ENCODE data around the gene TXK.

The TXK gene

GRCh38 chr4:48156423-48156822 lies 22.4 kb upstream of the TXK start:
- H3K36me3 ChIP-seq (ENCODE audit: insufficient read depth, low read length): peaks cover 91% of the 10 kb centered on the region

GRCh38 chr4:48153791-48154550 lies 19.9 kb upstream of the TXK start:
- no peaks in the 10 kb centered on the region for H3K79me2 ChIP-seq (ENCODE audit: insufficient read depth, low read length)
- no peak overlapping the region for H3K4me3 ChIP-seq (ENCODE audit: low read length, poor library complexity, severe bottlenecking)
- H2AFZ ChIP-seq (ENCODE audit: low read length): no peak overlapping the region
- TF ChIP-seq EZH2phosphoT487 (IDR thresholded peaks at IDR 0.05; ENCODE audit: borderline replicate concordance) (no peak), CTCF (conservative IDR thresholded peaks at IDR 0.05; ENCODE audit: low read length) (no peak)
- peaks cover 9% of the 10 kb centered on the region; the same call in 1 of the 2 replicates for H3K9me3 ChIP-seq (ENCODE audit: insufficient read depth, low read depth, low read length)
- no peaks in the 10 kb centered on the region for H3K9me2 ChIP-seq (replicated peaks; ENCODE audit: low read depth, low read length)
- no peak overlapping the region for H3K9ac ChIP-seq (ENCODE audit: low read depth, low read length, poor library complexity, severe bottlenecking)
- H3K36me3 ChIP-seq (ENCODE audit: insufficient read depth, low read length): peaks cover 93% of the 10 kb centered on the region
- no peak overlapping the region for H3K4me2 ChIP-seq (ENCODE audit: low read depth, low read length, poor library complexity, severe bottlenecking)
- no peaks in the 10 kb centered on the region for H3K27me3 ChIP-seq (ENCODE audit: insufficient read depth, low read length, poor library complexity, severe bottlenecking)
- H3K4me1 ChIP-seq (ENCODE audit: insufficient read depth, low read length, poor library complexity, severe bottlenecking): no peaks in the 10 kb centered on the region
- H3F3A ChIP-seq (ENCODE audit: low read depth): no peaks in the 10 kb centered on the region
- H4K20me1 ChIP-seq (ENCODE audit: insufficient read depth, low read length, poor library complexity, severe bottlenecking): no peaks in the 10 kb centered on the region

More at GRCh38 chr4:48156423-48156822, 22.4 kb upstream of the TXK start:
- Histone ChIP-seq H3K4me1 (ENCODE audit: insufficient read depth, low read length, poor library complexity, severe bottlenecking) (no peaks in the 10 kb centered on the region), H4K20me1 (ENCODE audit: insufficient read depth, low read length, poor library complexity, severe bottlenecking) (no peaks in the 10 kb centered on the region), H3K4me2 (ENCODE audit: low read depth, low read length, poor library complexity, severe bottlenecking) (no peak overlapping the region), H3F3A (ENCODE audit: low read depth) (no peaks in the 10 kb centered on the region), H3K9me2 (replicated peaks; ENCODE audit: low read depth, low read length) (no peaks in the 10 kb centered on the region), H3K4me3 (ENCODE audit: low read length, poor library complexity, severe bottlenecking) (no peak overlapping the region), H3K27me3 (ENCODE audit: insufficient read depth, low read length, poor library complexity, severe bottlenecking) (no peaks in the 10 kb centered on the region), H2AFZ (ENCODE audit: low read length) (no peak overlapping the region), H3K9me3 (ENCODE audit: insufficient read depth, low read depth, low read length) (peaks cover 9% of the 10 kb centered on the region; the same call in 1 of the 2 replicates), H3K9ac (ENCODE audit: low read depth, low read length, poor library complexity, severe bottlenecking) (no peak overlapping the region), H3K79me2 (ENCODE audit: insufficient read depth, low read length) (no peaks in the 10 kb centered on the region)
- TF ChIP-seq EZH2phosphoT487 (IDR thresholded peaks at IDR 0.05; ENCODE audit: borderline replicate concordance) (no peak), CTCF (conservative IDR thresholded peaks at IDR 0.05; ENCODE audit: low read length) (no peak)

- H3K4me2 ChIP-seq (ENCODE audit: low read depth, low read length, poor library complexity, severe bottlenecking): no peak overlapping the region
- TF ChIP-seq EZH2phosphoT487 (IDR thresholded peaks at IDR 0.05; ENCODE audit: borderline replicate concordance): no peak
- TF ChIP-seq CTCF (conservative IDR thresholded peaks at IDR 0.05; ENCODE audit: low read length): no peak
- H3K36me3 ChIP-seq (ENCODE audit: insufficient read depth, low read length): peaks cover 93% of the 10 kb centered on the region
- H3K4me1 ChIP-seq (ENCODE audit: insufficient read depth, low read length, poor library complexity, severe bottlenecking): no peaks in the 10 kb centered on the region
- H3K9me3 ChIP-seq (ENCODE audit: insufficient read depth, low read depth, low read length): peaks cover 9% of the 10 kb centered on the region; the same call in 1 of the 2 replicates
- H3F3A ChIP-seq (ENCODE audit: low read depth): no peaks in the 10 kb centered on the region
- H4K20me1 ChIP-seq (ENCODE audit: insufficient read depth, low read length, poor library complexity, severe bottlenecking): no peaks in the 10 kb centered on the region
- H3K27me3 ChIP-seq (ENCODE audit: insufficient read depth, low read length, poor library complexity, severe bottlenecking): no peaks in the 10 kb centered on the region
- no peak overlapping the region for H2AFZ ChIP-seq (ENCODE audit: low read length)
- H3K9me2 ChIP-seq (replicated peaks; ENCODE audit: low read depth, low read length): no peaks in the 10 kb centered on the region
- H3K9ac ChIP-seq (ENCODE audit: low read depth, low read length, poor library complexity, severe bottlenecking): no peak overlapping the region
- H3K79me2 ChIP-seq (ENCODE audit: insufficient read depth, low read length): no peaks in the 10 kb centered on the region
- H3K4me3 ChIP-seq (ENCODE audit: low read length, poor library complexity, severe bottlenecking): no peak overlapping the region
These were observed 18.2 kb upstream of the TXK start for GRCh38 chr4:48152259-48152658.
